HG03439 (cell line): ENCODE measurements around the gene RHOA.
"Not testable (repeated sequence)": the region's sequence is repeated elsewhere in the genome, so short reads cannot be mapped to it uniquely, and the experiment has no call there.

Experiments
- ATAC-seq: cut with Tn5 transposase; IDR thresholded peaks from one replicate; pipeline ENCODE4 v1.9.1; 2021; ENCODE audit warnings: mild to moderate bottlenecking, moderate library complexity; ENCODE audit not compliant: unreplicated experiment

RHOA gene

DNA sequence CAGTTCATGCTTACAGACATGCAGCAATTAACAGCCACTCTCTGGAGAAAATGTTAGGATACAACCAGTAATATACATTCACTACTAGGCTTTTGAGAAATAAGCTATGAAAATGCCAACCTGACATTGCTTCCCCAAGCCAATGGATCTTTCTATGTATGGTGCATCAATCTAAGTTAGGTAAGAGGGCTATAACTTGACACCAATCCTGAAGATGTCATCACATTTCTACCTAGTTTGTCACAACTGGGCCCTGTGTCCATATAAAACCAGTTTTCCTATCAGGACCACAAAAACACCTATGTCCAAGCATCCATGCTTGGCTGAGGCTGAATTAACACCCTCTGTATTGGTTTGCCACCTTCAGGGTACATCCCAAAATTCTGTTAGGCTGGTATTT lies 39.8 kb downstream of the RHOA start:
- no peak for ATAC-seq

DNA sequence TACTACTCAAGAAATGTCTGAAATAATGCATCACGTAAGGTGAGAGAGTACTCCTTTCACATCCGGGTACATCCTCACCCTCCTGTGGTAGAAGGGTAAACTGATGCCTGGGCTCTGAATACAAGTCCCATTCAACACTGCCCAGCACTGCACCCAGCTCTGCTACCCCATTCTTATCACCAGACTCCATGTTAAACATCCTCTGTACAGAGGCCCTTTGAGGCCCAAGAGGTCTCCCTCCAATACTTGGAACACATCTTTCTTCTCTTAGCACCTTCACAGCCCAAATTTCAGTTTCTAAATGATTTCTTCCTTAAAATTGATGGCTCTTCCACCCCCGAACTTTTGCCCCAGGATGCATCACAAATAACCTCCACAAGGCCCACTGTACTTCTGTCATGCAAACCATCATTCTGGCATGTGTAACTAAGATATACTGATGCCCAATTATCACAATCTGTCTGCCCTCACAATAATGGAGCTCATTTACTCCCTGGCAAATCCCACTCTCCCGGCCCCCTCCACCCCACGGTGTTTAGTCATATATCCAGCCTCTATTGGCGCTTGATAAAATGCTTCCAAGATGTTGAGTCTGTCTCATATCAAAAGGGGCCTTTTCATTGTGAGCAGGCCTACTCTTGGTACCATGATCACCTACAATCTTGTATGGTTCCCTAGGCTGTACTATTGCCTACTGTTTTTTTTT lies 41.0 kb downstream of the RHOA start:
- ATAC-seq: no peak

DNA sequence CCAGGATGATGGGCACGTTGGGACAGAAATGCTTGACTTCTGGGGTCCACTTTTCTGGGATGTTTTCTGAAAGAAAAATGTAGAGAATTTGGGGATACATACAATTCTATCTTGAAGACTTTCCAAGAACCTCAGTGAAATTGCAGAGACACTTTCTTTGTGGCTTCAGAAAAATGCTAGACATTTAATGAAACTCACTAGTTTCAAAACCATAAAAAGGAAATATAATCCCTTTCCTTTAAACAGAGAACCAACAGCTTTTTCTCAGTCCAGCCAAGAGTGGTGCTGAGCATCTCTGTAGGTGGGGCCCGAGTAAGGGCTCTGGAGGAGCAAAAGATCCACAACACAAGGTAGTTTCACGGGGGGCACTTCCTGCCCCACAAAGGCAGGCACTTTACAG lies 49.2 kb downstream of the RHOA start:
- no peak for ATAC-seq

DNA sequence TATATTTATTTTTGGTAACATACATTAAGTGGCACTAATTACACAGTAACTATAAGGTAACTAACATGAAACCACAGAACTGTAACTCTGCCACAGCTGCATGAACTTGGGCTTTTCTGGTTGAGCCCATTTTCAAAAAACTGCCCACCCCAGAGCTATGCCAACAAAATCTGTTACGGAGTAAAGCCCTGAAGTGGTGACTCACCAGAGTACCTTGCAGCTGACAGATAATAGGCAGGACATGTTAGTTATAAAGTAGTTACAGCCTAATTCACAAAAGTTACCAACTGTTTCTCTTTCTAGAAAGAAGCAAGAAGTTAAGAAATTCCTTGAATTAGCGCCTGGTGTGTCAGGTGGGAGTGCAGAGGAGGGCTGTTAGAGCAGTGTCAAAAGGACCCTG lies 52.2 kb downstream of the RHOA start:
- no peak for ATAC-seq

DNA sequence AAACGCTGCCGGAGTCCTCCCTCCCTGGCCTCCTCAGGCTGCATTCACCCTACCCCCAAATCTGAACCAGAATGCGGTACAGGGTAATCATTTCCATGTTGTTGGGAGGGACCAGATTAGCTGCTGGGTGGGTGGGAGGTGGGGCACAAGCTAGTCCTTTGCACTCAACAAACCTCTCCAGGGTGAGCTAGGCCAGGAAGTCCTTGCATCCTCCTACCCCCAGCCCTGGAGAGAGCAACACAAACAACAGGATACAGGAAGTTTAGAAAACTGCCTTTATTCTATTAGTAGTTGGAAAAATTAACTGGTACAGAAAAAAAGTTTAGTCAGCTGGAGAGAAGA lies 52.9 kb downstream of the RHOA start:
- peak; percentile 6 for ATAC-seq

DNA sequence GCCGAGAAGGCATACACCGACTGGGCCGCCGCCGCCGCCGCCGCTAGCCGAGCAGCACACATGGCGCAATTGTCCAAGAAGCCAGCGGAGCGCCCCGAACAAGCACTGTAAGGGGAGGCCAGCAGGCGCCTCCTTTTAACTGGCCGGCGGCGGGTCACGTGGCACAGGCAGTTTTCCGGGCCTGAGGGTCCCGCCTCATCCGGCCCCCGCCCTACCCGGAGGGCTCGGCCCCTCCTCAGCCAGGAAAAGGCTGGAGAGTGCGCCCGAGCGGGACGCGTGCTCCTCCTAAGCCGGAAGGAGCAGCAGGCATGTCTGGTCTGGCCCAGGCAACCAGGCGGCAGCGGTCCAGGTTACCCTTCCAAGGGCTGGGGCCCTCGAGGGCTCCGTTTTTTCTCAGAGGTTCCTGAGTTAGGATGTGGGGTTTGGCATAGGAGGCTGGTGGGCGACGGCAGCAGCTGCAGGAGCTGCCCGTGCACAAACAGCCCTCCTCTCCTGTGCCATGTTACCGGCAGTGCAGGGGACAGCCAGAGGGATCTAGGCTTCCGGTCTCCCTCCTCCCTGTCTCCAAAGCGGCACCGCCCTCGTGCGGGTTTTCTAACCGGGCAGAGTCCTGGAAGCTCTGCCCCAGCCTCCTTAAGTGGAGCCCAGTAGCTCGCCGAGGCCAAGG lies 53.4 kb downstream of the RHOA start, which contains the start of gene GPX1:
Gene GPX1 (minus strand): TSS at position 137 of the 667 bp plus-strand sequence. CDS start 75 bp downstream, at position 62.
- ATAC-seq: peak; percentile 83

DNA sequence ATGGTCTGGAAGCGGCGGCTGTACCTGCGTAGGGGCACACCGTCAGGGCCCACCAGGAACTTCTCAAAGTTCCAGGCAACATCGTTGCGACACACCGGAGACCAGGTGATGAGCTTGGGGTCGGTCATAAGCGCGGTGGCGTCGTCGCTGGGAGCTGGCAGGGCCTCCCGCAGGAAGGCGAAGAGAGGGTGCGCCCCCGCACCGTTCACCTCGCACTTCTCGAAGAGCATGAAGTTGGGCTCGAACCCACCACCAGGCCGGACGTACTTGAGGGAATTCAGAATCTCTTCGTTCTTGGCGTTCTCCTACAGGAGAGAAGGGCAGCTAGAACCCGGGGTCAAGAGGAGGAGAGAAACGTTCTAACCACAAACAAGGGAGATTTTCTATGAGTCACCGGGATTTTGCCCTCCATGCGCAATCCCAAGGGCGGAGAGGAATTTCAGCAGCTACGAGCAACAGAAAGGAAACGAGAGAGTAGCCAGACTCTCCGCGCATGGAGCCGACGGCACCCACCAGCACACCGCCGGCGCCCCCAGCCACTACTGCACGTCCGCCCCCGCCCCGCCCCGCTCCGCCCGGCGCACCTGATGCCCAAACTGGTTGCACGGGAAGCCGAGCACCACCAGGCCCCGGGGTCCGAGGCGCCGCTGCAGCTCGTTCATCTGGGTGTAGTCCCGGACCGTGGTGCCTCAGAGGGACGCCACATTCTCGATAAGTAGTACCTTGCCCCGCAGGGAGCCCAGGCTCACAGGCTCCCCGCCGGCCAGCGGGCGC lies 54.1 kb downstream of the RHOA start:
- ATAC-seq: peak; percentile 28

DNA sequence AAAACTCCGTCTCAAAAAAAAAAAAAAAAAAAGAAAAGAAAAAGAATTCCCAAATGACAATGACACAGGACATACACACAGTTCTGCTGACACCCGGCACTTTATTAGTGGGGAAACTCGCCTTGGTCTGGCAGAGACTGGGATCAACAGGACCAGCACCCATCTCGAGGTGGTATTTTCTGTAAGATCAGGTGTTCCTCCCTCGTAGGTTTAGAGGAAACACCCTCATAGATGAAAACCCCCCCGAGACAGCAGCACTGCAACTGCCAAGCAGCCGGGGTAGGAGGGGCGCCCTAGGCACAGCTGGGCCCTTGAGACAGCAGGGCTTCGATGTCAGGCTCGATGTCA lies 54.7 kb downstream of the RHOA start:
- peak; percentile 3 for ATAC-seq

DNA sequence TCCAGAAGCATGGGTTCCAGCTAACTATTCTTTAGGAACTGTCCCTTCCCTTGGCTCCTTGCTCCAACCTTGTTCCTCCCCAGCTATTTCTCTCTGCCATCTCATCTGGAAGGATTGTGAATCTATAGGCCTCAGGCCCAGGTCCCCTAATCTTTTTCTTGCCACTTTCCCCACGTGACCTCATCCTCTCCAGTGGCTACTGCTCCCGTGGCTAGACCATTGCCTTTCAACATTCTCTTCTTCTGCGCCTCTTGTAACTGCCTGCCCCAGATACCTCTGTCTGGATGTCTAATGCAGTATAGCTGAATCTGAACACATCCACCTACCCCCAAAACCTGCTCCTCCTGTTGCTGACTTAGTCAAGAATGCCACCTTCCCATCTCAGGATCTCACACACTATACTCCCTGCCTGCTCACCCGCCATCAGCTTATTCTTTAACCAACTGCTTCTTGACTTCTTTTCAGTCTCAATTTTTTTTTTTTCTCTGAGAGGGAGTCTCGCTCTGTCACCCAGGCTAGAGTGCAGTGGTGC lies 58.8 kb downstream of the RHOA start:
- ATAC-seq: no peak

DNA sequence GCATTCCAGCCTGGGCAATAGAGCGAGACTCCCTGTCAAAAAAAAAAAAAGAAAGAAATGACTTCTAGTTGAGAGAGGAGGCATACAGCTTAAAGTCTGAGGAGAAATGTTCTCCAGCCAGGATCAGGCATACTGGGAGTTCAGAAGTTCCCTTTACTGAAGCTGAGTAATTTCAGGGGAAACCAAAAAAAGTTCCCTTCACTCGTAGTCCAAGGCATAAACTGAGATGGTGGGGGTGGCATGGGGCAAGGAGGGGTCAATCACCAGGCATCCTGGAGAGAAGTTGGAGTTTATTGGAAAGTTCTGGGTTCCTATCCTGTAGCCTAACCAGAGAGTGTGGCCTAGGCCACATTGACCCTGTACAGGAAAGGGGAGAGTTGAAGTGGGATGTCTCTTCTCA lies 59.5 kb downstream of the RHOA start:
- ATAC-seq: no peak

DNA sequence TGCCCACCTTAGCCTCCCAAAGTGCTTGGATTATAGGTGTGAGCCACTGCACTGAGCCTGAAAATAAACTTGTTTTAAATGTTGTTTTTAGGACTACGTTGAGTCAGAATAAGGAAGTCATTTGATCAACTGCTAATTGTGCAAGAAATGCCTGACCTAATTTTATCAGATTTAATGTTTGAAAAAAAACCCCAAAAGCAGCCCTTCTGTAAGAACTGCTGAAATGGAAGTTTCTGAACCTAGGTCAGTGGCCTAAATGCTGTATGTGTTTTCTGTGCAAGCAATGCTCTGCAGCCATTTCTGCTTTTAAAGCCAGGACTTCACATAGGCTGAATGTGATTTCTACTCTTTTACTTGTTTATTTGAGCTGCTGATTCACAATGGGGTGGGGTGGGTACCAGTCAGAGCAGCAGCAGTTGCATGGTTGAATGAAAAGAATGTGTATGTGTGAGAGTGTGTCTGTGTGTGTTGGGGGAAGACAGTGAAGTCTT lies 60.2 kb downstream of the RHOA start:
- ATAC-seq: no peak

DNA sequence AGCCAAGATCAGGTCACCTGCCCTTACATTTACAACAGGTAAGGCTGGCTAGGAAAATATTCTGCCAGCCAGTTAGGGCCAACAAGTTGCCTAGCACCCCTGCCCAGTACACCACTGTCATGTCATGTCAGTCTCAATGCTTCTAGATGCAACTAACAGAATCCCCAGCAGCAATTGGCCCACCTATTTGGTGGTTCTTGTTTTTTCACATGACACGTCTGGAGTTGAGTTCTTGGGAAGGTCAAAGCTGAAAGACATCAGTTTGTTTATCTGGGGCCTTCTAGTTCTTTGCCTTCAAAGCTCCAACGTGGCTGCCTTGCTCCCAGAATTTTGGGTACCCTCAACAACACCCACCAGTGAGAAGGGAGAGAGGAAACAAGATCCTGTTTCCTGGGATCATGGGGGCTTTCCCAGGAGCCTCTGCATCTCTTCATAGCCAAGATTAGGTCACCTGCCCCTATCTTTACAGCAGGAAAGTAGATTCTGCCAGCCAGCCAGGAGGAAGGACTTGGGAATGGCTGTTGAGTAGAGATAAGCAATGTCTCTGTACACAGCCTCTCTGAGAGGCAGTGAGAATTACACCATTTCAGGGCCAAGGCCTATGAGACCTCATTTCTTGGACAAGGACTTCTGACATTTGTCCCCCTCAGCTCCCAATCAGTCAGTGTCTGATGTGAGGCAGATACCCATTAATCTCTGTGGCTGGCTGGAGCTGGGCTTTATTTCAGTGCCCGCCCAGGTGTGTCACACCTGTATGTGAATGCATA lies 62.2 kb downstream of the RHOA start:
- ATAC-seq: no peak

DNA sequence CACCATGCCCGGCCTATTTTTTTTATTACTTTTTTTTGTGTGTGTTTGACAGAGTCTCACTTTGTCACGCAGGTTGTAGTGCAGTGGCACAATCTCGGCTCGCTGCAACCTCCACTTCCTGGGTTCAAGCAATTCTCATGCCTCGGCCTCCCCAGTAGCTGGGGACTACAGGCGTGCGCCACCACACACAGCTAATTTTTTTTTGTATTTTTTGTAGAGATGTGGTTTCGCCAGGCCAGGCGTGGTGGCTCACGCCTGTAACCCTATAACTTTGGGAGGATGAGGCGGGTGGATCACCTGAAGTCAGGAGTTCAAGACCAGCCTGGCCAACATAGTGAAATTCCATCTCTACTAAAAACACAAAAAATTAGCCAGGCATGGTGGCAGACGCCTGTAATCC lies 63.4 kb downstream of the RHOA start:
- ATAC-seq: not testable (repeated sequence)

DNA sequence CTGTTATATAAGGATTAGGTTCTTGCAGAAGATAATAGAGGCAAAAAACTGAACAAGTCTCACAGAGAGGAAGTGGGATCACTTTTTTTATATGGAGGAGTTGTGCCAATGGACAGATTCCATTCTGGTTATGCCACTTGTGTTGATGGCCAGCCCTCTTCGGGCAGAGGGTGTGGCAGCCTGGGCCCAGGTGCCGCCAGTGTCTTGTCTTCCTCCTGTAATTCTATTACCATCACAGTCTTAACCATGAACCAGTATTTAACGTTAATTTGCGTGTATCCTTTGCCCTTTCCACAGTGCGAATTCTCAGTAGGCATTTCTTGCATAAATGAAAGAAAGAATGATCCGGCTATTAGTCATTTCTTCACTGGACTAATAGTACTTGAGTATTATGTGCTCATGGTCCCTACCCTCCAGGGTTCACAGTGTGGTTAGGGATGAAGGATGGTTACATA lies 65.0 kb downstream of the RHOA start:
- ATAC-seq: no peak

DNA sequence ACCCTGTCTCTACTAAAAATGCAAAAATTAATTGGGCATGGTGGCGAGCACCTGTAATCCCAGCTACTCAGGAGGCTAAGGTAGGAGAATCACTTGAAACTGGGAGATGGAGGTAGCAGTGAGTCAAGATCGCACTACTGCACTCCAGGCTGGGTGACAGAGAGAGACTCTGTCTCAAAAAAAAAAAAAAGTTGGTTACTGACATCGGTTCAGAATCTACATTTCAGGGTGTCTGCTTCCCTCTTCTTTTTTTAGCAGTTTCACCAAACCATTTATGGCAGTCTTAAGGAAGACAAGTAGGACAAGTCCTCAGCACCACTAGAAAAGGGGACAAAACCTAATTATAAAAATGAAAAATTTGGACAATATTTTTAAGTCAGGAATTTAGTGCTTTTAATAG lies 68.6 kb downstream of the RHOA start:
- ATAC-seq: no peak

DNA sequence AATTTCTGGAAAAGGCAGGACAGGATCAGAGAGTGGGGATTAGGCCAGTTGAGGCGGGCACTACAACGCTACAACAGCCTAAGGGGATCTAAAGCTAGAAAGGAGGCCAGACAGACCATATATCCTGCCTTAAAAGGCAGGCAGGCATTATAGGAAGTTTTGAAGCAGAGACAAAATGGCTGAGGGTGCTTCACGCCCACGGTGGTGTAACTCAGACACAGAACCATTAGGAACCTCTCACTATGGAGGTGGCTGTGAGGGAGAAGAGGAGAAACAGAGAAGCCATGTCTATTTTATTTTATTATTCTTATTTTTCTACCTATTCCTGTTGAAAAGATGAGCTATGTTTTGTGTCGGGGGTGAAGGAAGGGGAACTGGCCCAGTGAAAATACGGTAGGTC lies 69.8 kb downstream of the RHOA start:
- ATAC-seq: no peak

DNA sequence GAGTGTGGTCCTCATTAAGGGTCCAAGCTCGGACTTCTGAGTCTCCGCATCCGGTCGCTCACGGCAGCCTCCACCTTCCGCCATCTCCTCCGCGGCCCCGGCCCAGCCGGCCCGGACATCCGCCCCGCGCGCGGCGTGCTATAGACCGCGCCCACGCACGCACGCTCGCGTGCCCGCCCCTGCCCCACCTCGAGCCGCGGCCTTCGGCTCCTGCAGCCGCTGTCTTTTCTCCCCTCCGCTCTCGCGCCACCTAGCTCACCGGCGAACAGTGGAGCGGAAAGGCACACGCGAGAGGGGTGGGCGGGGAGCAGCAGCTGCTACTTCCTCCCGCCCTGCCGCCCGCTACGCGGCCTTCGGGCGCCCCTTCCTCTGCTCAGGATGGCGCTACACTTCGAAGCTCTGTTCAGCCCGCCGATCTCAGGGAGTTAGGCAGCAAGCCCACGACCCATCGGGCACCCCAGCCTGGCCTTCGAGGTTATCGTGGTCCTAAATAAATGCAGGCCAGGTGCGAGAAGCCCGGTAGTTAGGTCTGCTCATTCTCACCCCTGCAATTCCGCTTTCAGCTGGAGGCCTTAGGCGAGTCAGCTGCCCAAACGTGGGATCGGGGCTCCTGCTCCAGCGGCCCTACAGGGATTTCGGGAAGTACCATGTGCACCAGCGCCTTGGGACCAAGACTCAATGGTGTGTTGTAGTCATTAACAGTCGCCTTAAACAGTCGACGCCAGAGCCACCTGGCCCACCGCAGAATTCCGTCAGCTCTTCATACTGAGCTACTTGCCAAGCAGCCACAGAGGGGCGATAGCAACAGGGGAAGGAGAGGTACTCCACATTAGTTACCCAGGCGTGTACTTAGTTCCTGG lies 71.6 kb downstream of the RHOA start, which contains the start of gene USP4:
Gene USP4 (minus strand): TSS at position 113 of the 860 bp plus-strand sequence. CDS start 29 bp downstream, at position 84.
- peak; percentile 81 for ATAC-seq

DNA sequence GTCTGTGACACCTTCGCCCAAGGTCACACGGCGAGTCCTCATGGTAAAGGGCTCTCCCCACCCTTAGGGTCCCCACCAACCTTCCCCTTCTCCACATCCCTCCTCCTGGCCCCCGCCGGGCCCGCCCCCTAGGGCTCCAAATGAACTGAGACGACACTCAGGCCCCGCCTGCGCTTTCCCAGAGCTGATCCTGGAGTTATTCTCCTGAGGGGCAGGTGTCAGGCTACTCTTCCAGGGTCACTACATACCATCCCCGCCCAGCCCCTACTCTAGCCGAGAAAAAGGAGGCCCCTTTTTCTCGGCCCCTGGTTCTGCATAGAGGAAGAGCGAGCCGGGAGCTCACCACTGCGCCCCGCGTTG lies 72.2 kb downstream of the RHOA start:
- no peak for ATAC-seq

DNA sequence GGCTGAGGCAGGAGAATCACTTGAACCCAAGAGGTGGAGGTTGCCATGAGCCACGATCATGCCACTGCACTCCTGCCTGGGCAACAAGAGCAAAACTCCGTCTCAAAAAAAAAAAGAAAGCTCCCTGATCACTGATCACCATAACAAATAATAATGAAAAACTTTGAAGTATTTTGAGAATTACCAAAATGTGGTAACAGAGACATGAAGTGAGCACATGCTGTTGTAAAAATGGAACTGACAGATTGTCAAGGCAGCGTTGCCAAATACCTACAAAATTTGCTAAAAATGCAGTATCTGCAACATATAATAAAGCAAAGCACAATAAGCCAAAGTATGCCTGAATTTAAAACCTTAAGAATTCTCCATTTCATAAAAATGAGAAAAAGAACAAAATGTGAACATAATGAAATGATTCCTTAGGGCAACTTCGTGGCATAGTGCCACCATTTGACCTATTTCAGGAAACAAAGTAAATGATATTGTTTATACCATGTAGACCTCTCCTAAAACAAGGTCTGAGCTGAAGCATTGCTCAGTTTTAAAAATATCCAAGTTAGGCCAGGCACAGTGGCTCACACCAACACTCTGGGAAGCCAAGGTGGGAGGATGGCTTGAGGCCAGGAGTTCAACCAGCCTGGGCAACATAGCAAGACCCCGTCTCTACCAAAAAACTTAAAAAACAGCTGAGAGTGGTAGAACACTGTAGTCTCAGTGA lies 77.7 kb downstream of the RHOA start:
- no peak for ATAC-seq
